Neuronal stem cell (in vitro differentiated cells): ENCODE measurements around the gene PSPN.
"Not testable (repeated sequence)": the region's sequence is repeated elsewhere in the genome, so short reads cannot be mapped to it uniquely, and the experiment has no call there.

Experiments
- DNase-seq: peaks from one replicate; pipeline ENCODE4 v3.0.0-alpha.2; 2013; ENCODE audit warnings: low spot score
- H2AFZ ChIP-seq: one replicate; pipeline ENCODE4 v1.6.1; 2013; ENCODE audit warnings: mild to moderate bottlenecking, low read length, inconsistent platforms
- H2AK5ac ChIP-seq: 2 replicates; pipeline ENCODE4 v1.6.1; 2013; ENCODE audit warnings: low read depth, mild to moderate bottlenecking, inconsistent platforms, low read length, moderate library complexity, mixed read lengths
- H2BK120ac ChIP-seq: 2 replicates; pipeline ENCODE4 v1.6.1; 2013; ENCODE audit warnings: low read depth, mild to moderate bottlenecking, inconsistent platforms, low read length, moderate library complexity, mixed read lengths
- H2BK12ac ChIP-seq: one replicate; pipeline ENCODE4 v1.6.1; 2013; ENCODE audit warnings: low read length, inconsistent platforms
- H2BK15ac ChIP-seq: 2 replicates; pipeline ENCODE4 v1.6.1; 2013; ENCODE audit warnings: mild to moderate bottlenecking, low read length, inconsistent platforms, mixed read lengths
- H2BK5ac ChIP-seq: one replicate; pipeline ENCODE4 v1.6.1; 2013; ENCODE audit warnings: inconsistent platforms, mild to moderate bottlenecking, low read length, moderate library complexity
- H3K14ac ChIP-seq: one replicate; pipeline ENCODE4 v1.6.1; 2013; ENCODE audit warnings: low read length, inconsistent platforms
- H3K18ac ChIP-seq: 2 replicates; pipeline ENCODE4 v1.6.1; 2013; ENCODE audit warnings: low read length, inconsistent platforms
- H3K23ac ChIP-seq: 2 replicates; pipeline ENCODE4 v1.6.1; 2013; ENCODE audit warnings: low read depth, mild to moderate bottlenecking, mixed read lengths, low read length, inconsistent platforms; ENCODE audit not compliant: poor library complexity
- H3K27ac ChIP-seq: replicated peaks from 3 replicates; pipeline ENCODE4 v1.5.1; 2013; ENCODE audit warnings: low read length, inconsistent platforms
- H3K27me3 ChIP-seq, 3 experiments: 2 replicates each; pipeline ENCODE4 v1.6.1; 2013; ENCODE audit warnings: low read length in 3 of 3, mild to moderate bottlenecking in 2 of 3, inconsistent platforms in 1 of 3, low read depth in 1 of 3, mixed read lengths in 1 of 3, moderate library complexity in 1 of 3; ENCODE audit not compliant: control insufficient read depth in 3 of 3, insufficient read depth in 3 of 3
- H3K36me3 ChIP-seq, 2 donors: replicated peaks in 1 of 2; 2 replicates each; pipeline ENCODE4 v1.6.1; 2013; ENCODE audit warnings: low read length in 2 of 2; ENCODE audit not compliant: control insufficient read depth in 2 of 2, insufficient read depth in 2 of 2
- H3K4ac ChIP-seq: 2 replicates; pipeline ENCODE4 v1.6.1; 2013; ENCODE audit warnings: inconsistent platforms, mild to moderate bottlenecking, low read length, moderate library complexity
- H3K4me1 ChIP-seq, 2 donors: 1 replicate in 1 of 2; 2 replicates in 1 of 2; pipeline ENCODE4 v1.6.1; 2013; ENCODE audit warnings: low read length in 2 of 2, low read depth in 1 of 2; ENCODE audit not compliant: control insufficient read depth in 2 of 2, insufficient read depth in 1 of 2
- H3K4me2 ChIP-seq: one replicate; pipeline ENCODE4 v1.6.1; 2013; ENCODE audit warnings: mild to moderate bottlenecking, low read length, inconsistent platforms; ENCODE audit not compliant: insufficient read depth, poor library complexity, severe bottlenecking
- H3K4me3 ChIP-seq, 2 donors: 2 replicates each; pipeline ENCODE4 v1.5.1; 2013; ENCODE audit warnings: low read length in 2 of 2, mild to moderate bottlenecking in 2 of 2, inconsistent platforms in 1 of 2, moderate library complexity in 1 of 2
- H3K79me1 ChIP-seq: one replicate; pipeline ENCODE4 v1.6.1; 2013; ENCODE audit warnings: low read depth, mild to moderate bottlenecking, inconsistent platforms, low read length, moderate library complexity
- H3K9ac ChIP-seq: one replicate; pipeline ENCODE4 v1.6.1; 2013; ENCODE audit warnings: mild to moderate bottlenecking, low read depth, low read length, inconsistent platforms; ENCODE audit not compliant: poor library complexity
- H3K9me3 ChIP-seq, 2 donors: replicated peaks in 1 of 2; 2 replicates each; pipeline versions ENCODE3 to v1.6.1; 2013; ENCODE audit warnings: low read length in 2 of 2, mild to moderate bottlenecking in 2 of 2, inconsistent platforms in 1 of 2, low read depth in 1 of 2, mixed read lengths in 1 of 2, moderate library complexity in 1 of 2; ENCODE audit not compliant: control insufficient read depth in 2 of 2, insufficient read depth in 1 of 2
- H4K8ac ChIP-seq: one replicate; pipeline ENCODE4 v1.6.1; 2013; ENCODE audit warnings: low read depth, mild to moderate bottlenecking, inconsistent platforms, low read length, moderate library complexity
- H4K91ac ChIP-seq: one replicate; pipeline ENCODE4 v1.6.1; 2013; ENCODE audit warnings: low read length, low read depth, mild to moderate bottlenecking, inconsistent platforms; ENCODE audit not compliant: poor library complexity
- WGBS, 2 donors: extraction: QIAGEN DNeasy Blood & Tissue Kit; methylation state at CpG; one replicate each; pipeline ENCODE4 v1.1.7; 2013; ENCODE audit warnings: missing lambda C conversion rate in 2 of 2, mixed read lengths in 1 of 2; ENCODE audit not compliant: insufficient read length in 2 of 2, insufficient replicate concordance in 1 of 2; ENCODE audit errors: extremely low coverage in 2 of 2; 5-methylcytosine and 5-hydroxymethylcytosine counted together

Gene PSPN

GRCh38 chr19:6402837-6403608, 27.3 kb upstream of the PSPN start:
- no peak overlapping the region for H4K8ac ChIP-seq
- H3K27me3 ChIP-seq: no peaks in the 10 kb centered on the region
- H3K23ac ChIP-seq: no peak overlapping the region
- no peak overlapping the region for H3K4ac ChIP-seq
- H2BK12ac ChIP-seq: no peak overlapping the region
- H2BK5ac ChIP-seq: no peak overlapping the region
- no peak overlapping the region for H2BK120ac ChIP-seq
- no CpG with 5 or more reads among the region's 22 CpGs for whole genome bisulfite sequencing, 2 donors
- H3K27ac ChIP-seq: no peak overlapping the region
- no peak overlapping the region for H3K18ac ChIP-seq
- no peak overlapping the region for H3K9ac ChIP-seq
- no peak overlapping the region for H3K4me2 ChIP-seq
- H3K14ac ChIP-seq: no peak overlapping the region
- peaks cover 4 to 12% of the 10 kb centered on the region in 2 donors for H3K4me1 ChIP-seq
- no peaks in the 10 kb centered on the region for H3K9me3 ChIP-seq
- peak overlapping the region in 1 of 2 donors; percentile 21 for H3K4me3 ChIP-seq
- H3K79me1 ChIP-seq: peaks cover 2% of the 10 kb centered on the region
- H2AFZ ChIP-seq: peak overlapping the region; percentile 71
- no peak overlapping the region for H2BK15ac ChIP-seq
- H2AK5ac ChIP-seq: no peak overlapping the region
- no peaks in the 10 kb centered on the region for H3K36me3 ChIP-seq
- no peak overlapping the region for H4K91ac ChIP-seq
- DNase-seq: no peak

GRCh38 chr19:6402058-6402457, 26.3 kb upstream of the PSPN start:
- Histone ChIP-seq H2BK5ac (no peak overlapping the region), H3K4ac (no peak overlapping the region), H2BK120ac (no peak overlapping the region), H2AFZ (peak overlapping the region; percentile 36), H3K14ac (no peak overlapping the region), H2BK15ac (no peak overlapping the region), H3K9me3 (no peaks in the 10 kb centered on the region), H3K18ac (no peak overlapping the region), H4K91ac (no peak overlapping the region), H4K8ac (no peak overlapping the region), H3K36me3 (no peaks in the 10 kb centered on the region), H3K4me3 (no peak overlapping the region), H3K9ac (no peak overlapping the region), H3K23ac (no peak overlapping the region), H2BK12ac (no peak overlapping the region), H3K27me3 (no peaks in the 10 kb centered on the region), H3K79me1 (peaks cover 2% of the 10 kb centered on the region), H3K4me2 (no peak overlapping the region), H2AK5ac (no peak overlapping the region), H3K27ac (no peak overlapping the region), H3K4me1 (peaks cover 4 to 12% of the 10 kb centered on the region in 2 donors)
- WGBS, 2 donors: no CpG with 5 or more reads among the region's 10 CpGs
- no peak for DNase-seq

- not testable (repeated sequence) for H2BK12ac ChIP-seq, H4K8ac ChIP-seq, H3K27me3 ChIP-seq, DNase-seq, H3K9ac ChIP-seq, H3K79me1 ChIP-seq, H3K27ac ChIP-seq, H3K9me3 ChIP-seq, H3K36me3 ChIP-seq, H2BK5ac ChIP-seq, H3K14ac ChIP-seq, H4K91ac ChIP-seq, H3K4ac ChIP-seq, H2BK120ac ChIP-seq, H3K4me2 ChIP-seq, H2AFZ ChIP-seq, H3K4me3 ChIP-seq
- WGBS, 2 donors: no CpG with 5 or more reads among the region's 23 CpGs
- Histone ChIP-seq H3K18ac (peak overlapping the region; percentile 71), H2BK15ac (peak overlapping the region; percentile 37), H2AK5ac (peak overlapping the region; percentile 81), H3K4me1 (peaks cover 4 to 12% of the 10 kb centered on the region in 2 donors), H3K23ac (peak overlapping the region; percentile 89)
Observed at GRCh38 chr19:6400062-6400944, 24.6 kb upstream of the PSPN start.

- no peak for DNase-seq
- WGBS, 2 donors: no CpG with 5 or more reads among the region's 12 CpGs
Observed at GRCh38 chr19:6396305-6396704, 20.6 kb upstream of the PSPN start.

More at GRCh38 chr19:6396305-6396704, 20.6 kb upstream of the PSPN start:
- H3K27ac ChIP-seq: no peak overlapping the region
- peak overlapping the region; percentile 19 for H2AK5ac ChIP-seq
- no peak overlapping the region for H2BK5ac ChIP-seq
- no peak overlapping the region for H4K91ac ChIP-seq
- no peaks in the 10 kb centered on the region for H3K27me3 ChIP-seq
- peak overlapping the region; percentile 21 for H2BK15ac ChIP-seq
- H3K9me3 ChIP-seq: no peaks in the 10 kb centered on the region
- peak overlapping the region; percentile 22 for H2BK12ac ChIP-seq
- peak overlapping the region; percentile 53 for H3K4ac ChIP-seq
- H3K18ac ChIP-seq: no peak overlapping the region
- H3K4me2 ChIP-seq: no peak overlapping the region
- H3K4me3 ChIP-seq: no peak overlapping the region
- H4K8ac ChIP-seq: no peak overlapping the region
- no peak overlapping the region for H3K14ac ChIP-seq
- H2AFZ ChIP-seq: no peak overlapping the region
- no peak overlapping the region for H3K23ac ChIP-seq
- H3K9ac ChIP-seq: no peak overlapping the region
- no peak overlapping the region for H2BK120ac ChIP-seq
- H3K79me1 ChIP-seq: peaks cover 6% of the 10 kb centered on the region
- H3K36me3 ChIP-seq: peaks cover 2 to 8% of the 10 kb centered on the region in 2 donors
- H3K4me1 ChIP-seq: peaks cover 12 to 13% of the 10 kb centered on the region in 2 donors
